A673 (cell line): ENCODE measurements around the gene SRGAP1. TPM values are rescaled to one million over a fixed set of nuclear protein-coding genes. Genes with fewer than 3 reads are reported as not detected.

Experiments
- BruUV-seq: library from RNA; stranded (reverse); fragments of 400-500 nt; replicated peaks from 2 replicates; lab custom pipeline; 2021; lab: Mats Ljungman, UMichigan
- CTCF ChIA-PET: fragments of 300-600 bp; sonication (Branson Sonifier 250); formaldehyde crosslinking; loops from one replicate; lab custom pipeline; 2022; ENCODE audit warnings: antibody characterized with exemption; lab: Charles Lee
- POLR2A ChIA-PET: fragments of 300-600 bp; sonication (Branson Sonifier 250); formaldehyde crosslinking; loops from one replicate; lab custom pipeline; 2022; ENCODE audit warnings: antibody characterized with exemption; ENCODE audit not compliant: low non-redundant PET; lab: Charles Lee
- DNase-seq: peaks from one replicate; pipeline ENCODE4 v3.0.0-alpha.2; 2015; ENCODE audit warnings: low spot score
- H3K27ac ChIP-seq: fragments of 200-600 bp; sonication (generic); 2 replicates; pipeline ENCODE4 v1.5.1; 2016; ENCODE audit warnings: mixed run types, low read depth, mild to moderate bottlenecking, mixed read lengths, antibody characterized with exemption, low read length; ENCODE audit not compliant: poor library complexity, severe bottlenecking
- H3K27me3 ChIP-seq: fragments of 200-600 bp; sonication (generic); replicated peaks from 2 replicates; pipeline ENCODE4 v1.6.1; 2017; ENCODE audit warnings: mixed run types, low read depth, mild to moderate bottlenecking, mixed read lengths, antibody characterized with exemption, low read length; ENCODE audit not compliant: insufficient read depth, poor library complexity
- H3K36me3 ChIP-seq: fragments of 200-600 bp; sonication (generic); 2 replicates; pipeline ENCODE4 v1.6.1; 2016; ENCODE audit warnings: mixed run types, mild to moderate bottlenecking, mixed read lengths, antibody characterized with exemption, low read length; ENCODE audit not compliant: insufficient read depth, poor library complexity, severe bottlenecking
- H3K4me1 ChIP-seq: fragments of 200-600 bp; sonication (generic); 2 replicates; pipeline ENCODE4 v1.6.1; 2017; ENCODE audit warnings: mixed run types, mild to moderate bottlenecking, mixed read lengths, antibody characterized with exemption, low read length; ENCODE audit not compliant: insufficient read depth, poor library complexity, severe bottlenecking
- H3K4me3 ChIP-seq: fragments of 200-600 bp; sonication (generic); 2 replicates; pipeline ENCODE4 v1.5.1; 2016; ENCODE audit warnings: low read depth, mixed run types, mild to moderate bottlenecking, mixed read lengths, low read length; ENCODE audit not compliant: poor library complexity, severe bottlenecking
- H3K9me3 ChIP-seq: fragments of 200-600 bp; sonication (generic); 2 replicates; pipeline ENCODE4 v1.6.1; 2016; ENCODE audit warnings: mixed run types, low read depth, mild to moderate bottlenecking, mixed read lengths, antibody characterized with exemption, low read length; ENCODE audit not compliant: poor library complexity, severe bottlenecking
- CTCF ChIP-seq: fragments of 300-800, 200-600 bp; sonication (generic); conservative IDR thresholded peaks from 2 replicates; pipeline ENCODE4 v1.5.1; 2017; ENCODE audit warnings: low read depth, mild to moderate bottlenecking, antibody characterized with exemption, low read length, moderate library complexity, mixed read lengths
- EZH2 ChIP-seq: fragments of 200-600 bp; sonication (generic); IDR thresholded peaks from 2 replicates; pipeline ENCODE4 v1.6.1; 2017; ENCODE audit warnings: borderline replicate concordance, low read depth, mild to moderate bottlenecking, mixed read lengths, antibody characterized with exemption, low read length; ENCODE audit not compliant: poor library complexity, severe bottlenecking
- intact Hi-C: fragments of 100-400 bp; cut with micrococcal nuclease; formaldehyde crosslinking; loops from one replicate; pipeline ENCODE4 v1.10.0; 2022; ENCODE audit not compliant: unreplicated experiment
- total RNA-seq: library from RNA; stranded (reverse); gene quantifications from 2 replicates; pipeline ENCODE4 v1.2.3, GENCODE V29; 2021

SRGAP1 gene
- total RNA-seq, 1 experiment from 2014 or later, result 9.7 TPM

- POLR2A ChIA-PET, result interaction anchor here (1.1 kb wide), 1 partner anchor 33 kb away, joined by 3 read pairs; no protein-coding TSS in a partner anchor
- no TSS peak for BruUV-seq
- intact Hi-C loops, result no loop called here
Measured at GRCh38 chr12:64147875-64148274, 303.4 kb downstream of the SRGAP1 start.

GRCh38 chr12:64154677-64155076 lies 310.2 kb downstream of the SRGAP1 start:
- intact Hi-C loops, result no loop called here
- BruUV-seq, result no TSS peak
- H3K4me3 ChIP-seq, result no peak overlapping the region
- H3K27me3 ChIP-seq, result no peaks in the 10 kb centered on the region
- H3K36me3 ChIP-seq, result no peaks in the 10 kb centered on the region
- ChIA-PET POLR2A (no interaction called here), CTCF (no interaction called here)
- TF ChIP-seq EZH2 (no peak), CTCF (no peak)
- H3K9me3 ChIP-seq, result no peaks in the 10 kb centered on the region
- no peaks in the 10 kb centered on the region for H3K4me1 ChIP-seq
- DNase-seq, result no peak
- no peak overlapping the region for H3K27ac ChIP-seq

More at GRCh38 chr12:64147875-64148274, 303.4 kb downstream of the SRGAP1 start:
- H3K27me3 ChIP-seq, result no peaks in the 10 kb centered on the region
- no peaks in the 10 kb centered on the region for H3K9me3 ChIP-seq
- TF ChIP-seq EZH2, result no peak
- no peak for TF ChIP-seq CTCF
- H3K27ac ChIP-seq, result no peak overlapping the region
- no peaks in the 10 kb centered on the region for H3K36me3 ChIP-seq
- H3K4me3 ChIP-seq, result no peak overlapping the region
- CTCF ChIA-PET, result interaction anchor here (0.6 kb wide), 1 partner anchor 687 kb away, joined by 3 read pairs; no protein-coding TSS in a partner anchor
- DNase-seq, result no peak
- H3K4me1 ChIP-seq, result no peaks in the 10 kb centered on the region

GRCh38 chr12:64157110-64157509 lies 312.6 kb downstream of the SRGAP1 start:
- intact Hi-C loops, result no loop called here
- CTCF ChIA-PET, result no interaction called here

More at GRCh38 chr12:64157110-64157509, 312.6 kb downstream of the SRGAP1 start:
- Histone ChIP-seq H3K27ac (no peak overlapping the region), H3K4me1 (no peaks in the 10 kb centered on the region), H3K4me3 (no peak overlapping the region), H3K36me3 (no peaks in the 10 kb centered on the region), H3K9me3 (no peaks in the 10 kb centered on the region), H3K27me3 (no peaks in the 10 kb centered on the region)
- TF ChIP-seq EZH2 (no peak), CTCF (no peak)
- BruUV-seq, result no TSS peak
- POLR2A ChIA-PET, result no interaction called here
- DNase-seq, result no peak
